DND-41 (cell line): ENCODE measurements around the gene JUNB.

Source experiments
- EZH2 ChIP-seq: IDR thresholded peaks from 3 replicates; pipeline ENCODE4 v1.6.1; 2012; ENCODE audit warnings: borderline replicate concordance, low read depth, mild to moderate bottlenecking, moderate library complexity, low read length, inconsistent platforms; ENCODE audit not compliant: severe bottlenecking
- TF ChIP-seq, protein P1 (sequence below): IDR thresholded peaks from 2 replicates; pipeline ENCODE4 v1.5.1; 2012; ENCODE audit warnings: borderline replicate concordance, low read length, moderate library complexity, mild to moderate bottlenecking; ENCODE audit not compliant: poor library complexity, severe bottlenecking; ENCODE audit errors: extremely low read depth

DNA sequence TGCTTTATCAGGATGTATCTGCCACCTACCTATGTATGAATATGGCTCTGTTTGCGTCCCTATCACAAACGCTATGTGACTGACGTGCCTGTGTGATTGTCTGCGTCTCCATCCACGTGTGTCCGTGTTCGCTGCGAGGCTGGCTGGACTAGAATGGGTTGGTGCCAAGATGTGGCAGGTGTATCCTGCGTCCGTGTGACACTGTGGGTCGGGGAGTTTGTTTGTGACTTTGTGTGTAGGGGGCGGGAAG, 9.2 kb upstream of the JUNB start:
- TF ChIP-seq, protein P1, sequence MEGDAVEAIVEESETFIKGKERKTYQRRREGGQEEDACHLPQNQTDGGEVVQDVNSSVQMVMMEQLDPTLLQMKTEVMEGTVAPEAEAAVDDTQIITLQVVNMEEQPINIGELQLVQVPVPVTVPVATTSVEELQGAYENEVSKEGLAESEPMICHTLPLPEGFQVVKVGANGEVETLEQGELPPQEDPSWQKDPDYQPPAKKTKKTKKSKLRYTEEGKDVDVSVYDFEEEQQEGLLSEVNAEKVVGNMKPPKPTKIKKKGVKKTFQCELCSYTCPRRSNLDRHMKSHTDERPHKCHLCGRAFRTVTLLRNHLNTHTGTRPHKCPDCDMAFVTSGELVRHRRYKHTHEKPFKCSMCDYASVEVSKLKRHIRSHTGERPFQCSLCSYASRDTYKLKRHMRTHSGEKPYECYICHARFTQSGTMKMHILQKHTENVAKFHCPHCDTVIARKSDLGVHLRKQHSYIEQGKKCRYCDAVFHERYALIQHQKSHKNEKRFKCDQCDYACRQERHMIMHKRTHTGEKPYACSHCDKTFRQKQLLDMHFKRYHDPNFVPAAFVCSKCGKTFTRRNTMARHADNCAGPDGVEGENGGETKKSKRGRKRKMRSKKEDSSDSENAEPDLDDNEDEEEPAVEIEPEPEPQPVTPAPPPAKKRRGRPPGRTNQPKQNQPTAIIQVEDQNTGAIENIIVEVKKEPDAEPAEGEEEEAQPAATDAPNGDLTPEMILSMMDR: no peak
- no peak for TF ChIP-seq EZH2
